HG03457 (cell line): ENCODE measurements around the gene LILRB3.
"Not testable (repeated sequence)": the region's sequence is repeated elsewhere in the genome, so short reads cannot be mapped to it uniquely, and the experiment has no call there.

Source experiments
- ATAC-seq: cut with Tn5 transposase; IDR thresholded peaks from one replicate; pipeline ENCODE4 v1.9.1; 2021; ENCODE audit warnings: moderate number of reproducible peaks; ENCODE audit not compliant: unreplicated experiment

The LILRB3 gene

DNA sequence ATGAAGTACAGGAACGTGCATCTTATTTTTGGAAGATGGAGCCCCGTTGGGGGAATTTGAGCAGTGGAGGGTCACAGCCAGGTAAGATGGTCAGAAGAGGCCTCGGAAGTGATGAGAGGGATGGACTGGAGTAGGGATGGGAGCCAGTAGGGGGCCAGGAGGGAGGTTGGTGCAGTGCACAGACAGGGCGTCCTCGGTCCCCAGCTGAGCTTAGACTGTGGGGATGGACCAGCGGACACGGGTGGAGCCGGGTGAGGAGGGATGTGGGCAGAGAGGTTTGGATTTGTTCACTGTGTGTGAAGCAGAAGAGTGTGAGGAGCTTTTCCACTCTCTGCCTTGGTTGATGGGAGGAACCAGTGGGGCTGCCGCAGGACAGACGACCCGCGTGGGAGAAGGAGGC is 11.6 kb downstream of the LILRB3 start:
- ATAC-seq, result no peak

DNA sequence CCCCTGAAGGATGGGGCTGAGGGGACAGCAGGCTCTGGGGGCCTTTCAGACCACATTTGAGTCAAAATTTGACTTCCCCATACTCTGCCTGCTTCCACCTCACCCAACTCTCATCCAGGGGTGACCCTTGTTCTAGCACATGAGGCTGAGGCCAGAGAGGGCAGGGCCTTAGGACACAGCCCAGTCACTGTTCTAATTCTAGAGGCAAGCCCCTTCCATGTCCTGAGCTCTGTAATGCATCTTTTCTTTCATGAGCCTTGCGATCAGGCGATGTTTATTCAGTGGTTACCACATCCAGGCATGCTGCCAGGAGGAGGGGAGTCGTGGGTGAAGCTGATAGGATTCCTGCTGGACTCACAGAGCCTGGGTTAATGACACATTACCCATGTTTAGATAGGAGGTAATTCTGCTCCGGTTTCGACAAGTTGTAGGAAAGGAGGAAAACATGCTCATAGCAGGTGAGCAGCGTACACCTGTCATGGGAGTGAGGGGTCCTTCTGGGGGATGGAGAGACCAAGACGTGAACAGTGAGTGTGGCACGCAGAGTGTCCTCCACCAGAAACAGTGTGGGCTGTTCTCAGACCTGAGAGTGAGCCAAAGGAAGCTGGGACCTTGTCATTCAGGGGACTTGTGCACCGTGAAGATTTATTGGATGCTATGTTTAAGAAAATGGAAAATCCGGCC is 12.9 kb downstream of the LILRB3 start:
- no peak for ATAC-seq

DNA sequence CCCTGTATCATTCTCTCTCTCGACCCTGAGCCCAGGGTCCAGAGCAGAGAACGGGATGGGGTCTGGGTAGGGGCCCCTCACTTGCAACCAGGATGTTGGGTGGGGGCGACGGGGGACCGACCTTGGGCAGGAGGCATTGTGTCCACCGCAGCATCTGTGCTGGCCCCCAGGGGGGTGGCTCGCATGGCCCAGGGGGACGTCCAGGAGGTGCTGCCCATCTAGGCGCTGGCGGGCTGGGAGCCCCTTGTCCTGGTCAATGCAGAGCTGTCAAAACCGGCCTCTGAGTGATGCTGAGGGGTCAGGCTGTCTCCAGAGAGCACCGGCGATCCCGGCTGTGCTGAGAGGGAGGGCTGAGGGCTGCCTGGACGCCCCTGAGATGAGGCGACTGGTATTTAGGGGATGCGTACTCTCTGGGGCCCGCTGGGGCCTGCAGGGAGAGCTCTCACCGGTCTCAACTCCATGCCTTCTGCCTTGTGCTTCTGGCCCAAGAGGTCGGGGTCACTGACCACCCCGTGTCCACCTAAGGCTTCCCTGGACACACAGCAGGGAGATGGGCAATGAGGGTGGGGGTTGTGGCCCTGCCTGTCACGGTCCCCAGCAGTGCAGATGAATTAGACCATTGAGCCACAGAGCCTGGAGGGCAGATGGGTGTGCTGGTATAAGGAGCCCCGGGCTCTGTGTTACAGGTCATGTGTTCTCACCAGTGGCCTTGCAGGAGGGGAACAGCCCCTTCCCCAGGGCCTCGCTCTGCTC is 13.6 kb downstream of the LILRB3 start:
- no peak for ATAC-seq

DNA sequence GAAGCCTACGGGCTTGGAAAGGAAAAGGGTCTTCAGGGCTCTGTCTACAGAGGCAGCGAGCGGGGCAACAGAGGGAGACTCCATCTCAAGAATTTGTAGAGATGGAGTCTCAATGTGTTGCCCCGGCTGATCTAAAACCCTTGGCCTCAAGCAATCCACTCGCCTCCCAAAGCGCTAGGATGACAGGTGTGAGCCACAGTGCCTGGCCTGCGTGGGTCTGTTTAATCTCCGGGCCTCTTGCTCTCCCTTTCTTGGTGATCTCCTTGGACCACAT is 14.1 kb downstream of the LILRB3 start:
- no peak for ATAC-seq

DNA sequence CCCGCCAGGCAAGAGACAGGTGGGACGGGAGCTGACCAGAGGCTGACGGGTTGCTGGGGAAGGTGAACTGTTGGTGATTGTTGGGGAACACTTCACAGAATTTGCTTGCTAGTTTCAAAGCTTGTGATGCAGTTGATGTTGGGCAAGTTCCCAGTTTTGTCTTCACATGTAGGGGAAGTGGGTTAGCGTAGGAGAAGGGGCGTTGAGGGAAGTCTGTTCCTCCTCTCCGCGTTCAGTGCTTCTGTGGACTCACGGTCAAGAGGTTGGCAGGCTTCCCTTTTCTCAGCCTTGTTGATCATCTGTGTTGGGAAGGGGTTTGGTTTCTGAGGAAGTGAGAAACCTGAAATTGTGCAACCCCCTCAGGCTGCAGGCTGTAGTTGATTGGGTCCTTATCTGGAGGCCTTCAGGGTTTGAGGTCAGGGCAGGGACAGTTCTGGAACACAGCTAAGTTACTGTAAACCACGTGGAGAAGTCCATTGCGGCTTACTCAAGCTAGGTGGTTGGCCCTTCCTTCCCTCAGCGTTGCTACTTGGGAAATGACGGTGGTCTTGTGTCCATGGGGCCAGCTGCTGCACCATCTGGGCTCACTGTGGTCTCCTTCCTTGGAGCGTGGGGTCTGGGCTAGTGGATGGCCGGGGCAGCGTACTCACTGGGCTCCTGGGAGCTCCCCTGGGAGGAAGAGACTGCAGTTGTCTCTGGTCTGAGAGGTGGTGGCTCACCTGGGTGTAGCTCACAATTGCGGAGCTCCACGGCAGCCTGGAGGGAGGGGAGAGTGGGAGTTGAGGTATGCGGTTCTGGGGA is 14.6 kb downstream of the LILRB3 start:
- no peak for ATAC-seq

DNA sequence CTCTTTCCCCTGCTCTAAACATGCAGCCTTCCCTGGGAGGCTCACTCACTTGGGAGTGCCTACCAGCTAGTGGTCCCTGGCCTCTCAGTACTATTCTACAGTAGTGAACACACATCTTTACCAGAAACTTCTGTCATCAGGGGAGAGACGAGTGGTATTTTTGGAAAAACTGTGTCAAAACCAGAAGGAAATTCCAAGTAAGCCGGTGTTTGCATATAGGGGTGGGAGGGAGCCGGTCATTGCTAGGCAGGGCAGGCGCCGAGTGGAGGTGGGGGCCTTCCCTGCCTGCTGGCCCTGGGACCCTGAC is 15.2 kb downstream of the LILRB3 start:
- no peak for ATAC-seq

DNA sequence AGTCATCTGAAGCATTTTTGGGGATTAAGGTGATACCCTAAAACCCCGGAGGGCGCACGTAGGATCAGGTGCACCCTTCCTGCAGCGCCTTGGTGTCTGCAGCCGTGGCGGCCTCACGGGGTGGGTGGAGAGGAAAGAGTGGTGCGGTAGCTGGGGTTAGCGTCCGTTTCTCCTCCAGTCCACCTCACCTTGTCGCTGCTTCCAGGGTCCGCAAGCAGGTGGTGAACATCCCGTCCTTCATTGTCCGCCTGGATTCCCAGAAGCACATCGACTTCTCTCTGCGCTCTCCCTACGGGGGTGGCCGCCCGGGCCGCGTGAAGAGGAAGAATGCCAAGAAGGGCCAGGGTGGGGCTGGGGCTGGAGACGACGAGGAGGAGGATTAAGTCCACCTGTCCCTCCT is 15.6 kb downstream of the LILRB3 start:
- not testable (repeated sequence) for ATAC-seq

DNA sequence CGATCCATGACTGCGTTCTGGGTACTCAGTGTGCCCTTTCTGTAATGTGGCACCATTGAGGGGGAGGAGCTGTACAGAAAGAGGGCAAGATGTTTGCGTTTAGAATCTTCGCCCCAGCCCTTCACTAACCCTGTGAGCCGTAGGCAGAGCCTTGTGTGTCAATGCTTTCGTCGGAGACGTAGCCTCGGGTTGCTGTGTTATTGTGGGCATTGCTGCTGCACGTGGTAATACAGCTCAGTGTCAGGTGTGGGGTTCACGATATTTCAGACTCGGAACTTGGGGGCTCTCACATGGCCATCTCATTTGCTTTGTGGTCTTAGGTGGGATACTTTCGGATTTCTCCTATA is 16.0 kb downstream of the LILRB3 start:
- ATAC-seq, result no peak

DNA sequence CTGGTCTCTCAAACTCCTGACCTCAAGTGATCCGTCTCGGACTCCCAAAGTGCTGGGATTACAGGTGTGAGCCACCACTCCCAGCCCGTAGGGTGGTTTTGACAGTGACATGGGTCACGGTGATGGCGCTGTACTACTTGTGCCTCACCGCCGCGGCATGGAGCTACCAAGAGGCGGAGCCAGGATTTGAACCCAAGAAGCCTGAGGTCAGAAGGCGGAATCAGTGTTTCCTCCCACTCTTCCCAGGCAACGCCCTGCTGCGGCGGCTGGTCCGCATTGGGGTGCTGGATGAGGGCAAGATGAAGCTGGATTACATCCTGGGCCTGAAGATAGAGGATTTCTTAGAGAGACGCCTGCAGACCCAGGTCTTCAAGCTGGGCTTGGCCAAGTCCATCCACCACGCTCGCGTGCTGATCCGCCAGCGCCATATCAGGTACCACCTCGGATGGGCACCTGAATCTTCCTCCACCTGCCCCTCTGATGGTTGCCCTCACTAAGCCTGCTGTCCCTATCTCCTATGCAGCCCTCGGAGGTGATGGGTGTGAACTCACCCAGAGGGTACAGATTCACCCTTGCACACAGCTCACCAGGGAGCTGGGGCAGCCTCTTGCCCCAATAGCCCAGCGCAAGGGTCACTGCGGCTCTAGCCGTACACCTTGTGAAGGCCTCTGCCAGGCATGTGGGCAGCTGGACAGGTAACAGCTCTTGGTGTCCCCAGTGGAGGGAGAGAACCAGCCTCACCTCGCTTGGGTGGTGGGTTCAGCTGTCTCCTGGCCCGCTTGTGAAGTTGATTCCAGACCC is 16.6 kb downstream of the LILRB3 start:
- ATAC-seq, result no peak

DNA sequence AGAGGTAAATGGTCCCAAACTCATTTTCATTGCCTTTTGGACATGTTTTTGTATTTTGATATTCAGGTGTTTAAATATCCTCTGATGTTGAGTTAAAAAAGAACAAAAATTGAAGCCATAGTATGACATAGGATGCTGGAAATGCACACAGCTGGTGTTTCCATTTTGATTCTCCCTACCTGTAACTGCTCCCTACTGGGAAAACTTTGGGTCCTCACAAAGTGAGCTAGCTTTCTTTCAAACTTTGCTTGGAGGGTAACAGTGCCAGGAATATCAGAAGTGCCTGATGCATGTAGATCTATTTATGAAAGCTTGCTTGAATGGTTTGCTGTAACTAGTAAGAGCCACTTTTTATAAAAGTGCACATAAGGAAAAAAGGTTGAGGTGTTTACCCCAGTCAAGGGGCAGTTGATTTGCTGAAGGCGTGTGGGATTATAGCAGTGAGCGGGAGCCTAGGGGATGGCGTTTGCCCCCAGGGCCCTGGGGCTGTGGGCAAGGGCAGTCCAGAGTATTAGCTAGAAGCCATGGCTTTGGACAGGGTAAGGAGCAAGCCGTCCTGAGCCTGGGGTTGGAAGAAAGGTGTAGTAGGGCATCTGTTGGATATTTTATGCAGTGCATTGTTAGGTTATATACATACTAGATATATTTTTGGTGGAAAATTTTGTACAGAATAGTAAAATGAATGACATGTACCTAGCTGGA is 17.9 kb downstream of the LILRB3 start:
- no peak for ATAC-seq

DNA sequence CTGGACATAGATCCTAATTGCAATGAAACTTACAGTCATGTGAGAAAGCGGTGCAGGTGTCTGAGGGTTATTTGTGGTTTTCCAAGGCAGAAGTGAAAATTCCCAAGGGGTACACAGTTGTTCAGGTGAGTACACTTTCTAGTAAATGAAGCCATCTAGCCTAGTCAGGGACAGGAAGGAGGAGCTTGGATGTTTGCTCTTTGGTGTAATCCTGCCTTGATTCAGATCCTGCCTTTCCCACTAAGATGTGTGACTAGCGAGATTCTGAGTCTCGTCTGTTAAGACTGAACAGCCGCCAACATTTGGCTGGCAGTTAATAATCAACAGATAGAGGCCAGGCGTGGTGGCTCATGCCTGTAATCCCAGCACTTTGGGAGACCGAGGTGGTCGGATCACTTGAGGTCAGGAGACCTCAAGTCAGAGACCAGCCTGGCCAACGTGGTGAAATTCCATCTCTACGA is 19.6 kb downstream of the LILRB3 start:
- no peak for ATAC-seq

DNA sequence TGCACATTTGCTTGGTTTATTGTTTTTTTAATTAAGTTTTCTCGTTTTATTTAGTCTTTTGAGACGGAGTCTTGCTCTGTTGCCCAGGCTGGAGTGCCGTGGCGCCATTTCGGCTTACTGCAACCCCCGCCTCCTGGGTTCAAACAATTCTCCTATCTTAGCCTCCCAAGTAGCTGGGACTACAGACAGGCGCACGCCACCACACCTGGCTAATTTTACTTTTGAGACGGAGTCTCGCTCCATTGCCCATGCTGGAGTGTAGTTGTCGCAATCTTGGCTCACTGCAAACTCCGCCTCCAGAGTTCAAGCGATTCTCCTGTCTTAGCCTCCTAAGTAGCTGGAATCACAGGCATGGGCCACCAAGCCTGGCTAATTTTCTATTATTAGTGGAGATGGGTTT is 20.8 kb downstream of the LILRB3 start:
- no peak for ATAC-seq

DNA sequence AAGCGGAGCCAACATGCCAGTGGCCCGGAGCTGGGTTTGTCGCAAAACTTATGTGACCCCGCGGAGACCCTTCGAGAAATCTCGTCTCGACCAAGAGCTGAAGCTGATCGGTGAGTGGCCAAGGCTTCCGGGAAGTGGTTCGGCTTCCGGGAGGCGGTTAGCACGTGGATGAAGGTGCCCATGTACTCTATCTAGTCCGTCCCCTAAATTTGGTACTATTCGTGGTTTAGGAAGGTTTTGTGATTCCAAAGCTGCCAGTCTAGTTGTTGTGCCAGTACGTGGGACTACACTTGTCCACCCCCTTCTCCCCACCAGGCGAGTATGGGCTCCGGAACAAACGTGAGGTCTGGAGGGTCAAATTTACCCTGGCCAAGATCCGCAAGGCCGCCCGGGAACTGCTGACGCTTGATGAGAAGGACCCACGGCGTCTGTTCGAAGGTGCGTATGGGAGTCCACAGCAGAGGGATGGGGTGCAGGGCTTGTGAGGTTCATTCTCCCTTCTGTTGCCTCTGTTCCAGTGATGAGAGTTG is 21.6 kb downstream of the LILRB3 start:
- peak; percentile 3 for ATAC-seq

DNA sequence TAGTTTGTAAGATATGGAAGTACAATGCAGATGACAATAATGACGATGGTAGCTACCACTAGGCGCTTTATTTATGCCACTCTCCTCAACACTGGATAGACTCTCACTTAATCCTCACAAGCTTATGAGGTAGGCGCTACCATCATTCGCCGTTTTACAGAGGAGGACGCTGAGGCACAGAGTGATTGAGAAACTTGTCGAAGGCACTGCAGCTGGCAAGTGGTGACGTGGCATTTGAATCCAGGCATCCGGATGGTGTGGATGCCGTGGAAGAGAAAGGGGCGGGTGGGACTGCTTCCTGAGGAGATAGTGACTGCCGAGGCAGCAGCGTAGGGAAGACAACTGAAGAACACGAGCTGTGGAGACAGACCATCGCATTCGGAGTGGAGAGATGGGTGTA is 23.4 kb downstream of the LILRB3 start:
- no peak for ATAC-seq

DNA sequence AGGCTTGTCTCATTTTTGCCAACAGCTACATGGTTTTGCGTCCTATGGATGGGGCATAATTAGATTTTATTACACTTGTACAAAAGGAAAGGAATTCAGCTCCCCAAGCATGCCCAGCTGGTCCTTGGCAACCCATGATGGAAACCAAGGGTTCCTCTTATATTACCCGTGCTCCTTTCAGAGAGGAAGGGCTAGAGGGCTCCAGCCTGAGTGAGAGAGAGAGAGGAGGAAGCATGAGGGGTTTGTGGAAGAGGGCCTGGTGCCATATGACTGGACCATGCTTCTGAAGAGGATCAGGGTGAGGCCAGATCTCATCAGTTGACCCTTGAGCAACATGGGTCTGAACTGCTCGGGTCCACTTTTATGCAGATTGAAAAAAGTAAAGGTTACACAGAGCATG is 25.7 kb downstream of the LILRB3 start:
- ATAC-seq, result no peak

DNA sequence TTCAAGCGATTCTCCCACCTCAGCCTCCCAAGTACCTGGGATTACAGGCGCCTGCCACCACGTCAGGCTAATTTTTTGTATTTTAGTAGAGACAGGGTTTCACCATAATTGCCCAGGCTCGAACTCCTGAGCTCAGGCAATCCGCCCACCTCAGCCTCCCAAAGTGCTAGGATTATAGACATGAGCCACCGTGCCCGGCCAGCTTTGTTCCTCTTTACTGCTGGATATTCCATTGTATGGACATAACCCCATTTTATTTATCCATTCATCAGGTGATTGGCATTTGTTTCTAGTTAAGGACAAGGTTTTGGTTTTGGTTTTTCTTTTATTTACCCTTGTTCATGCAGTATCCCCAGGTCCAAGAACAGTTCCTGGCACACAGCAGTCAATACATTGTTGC is 26.3 kb downstream of the LILRB3 start:
- no peak for ATAC-seq

DNA sequence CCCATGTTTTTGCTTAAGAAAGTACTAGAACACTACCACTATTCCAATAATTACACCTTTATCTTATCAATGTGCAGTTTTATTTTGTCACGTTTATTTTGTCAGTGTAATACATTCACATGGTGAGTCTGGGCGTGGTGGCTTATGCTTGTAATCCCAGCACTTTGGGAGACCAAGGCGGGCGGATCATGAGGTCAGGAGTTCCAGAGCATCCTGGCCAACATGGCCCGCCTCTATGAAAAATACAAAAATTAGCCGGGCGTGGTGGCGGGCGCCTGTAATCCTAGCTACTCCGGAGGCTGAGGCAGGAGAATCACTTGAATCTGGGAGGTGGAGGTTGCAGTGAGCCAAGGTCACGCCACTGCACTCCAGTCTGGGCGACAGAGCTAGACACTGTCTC is 28.3 kb downstream of the LILRB3 start:
- not testable (repeated sequence) for ATAC-seq

DNA sequence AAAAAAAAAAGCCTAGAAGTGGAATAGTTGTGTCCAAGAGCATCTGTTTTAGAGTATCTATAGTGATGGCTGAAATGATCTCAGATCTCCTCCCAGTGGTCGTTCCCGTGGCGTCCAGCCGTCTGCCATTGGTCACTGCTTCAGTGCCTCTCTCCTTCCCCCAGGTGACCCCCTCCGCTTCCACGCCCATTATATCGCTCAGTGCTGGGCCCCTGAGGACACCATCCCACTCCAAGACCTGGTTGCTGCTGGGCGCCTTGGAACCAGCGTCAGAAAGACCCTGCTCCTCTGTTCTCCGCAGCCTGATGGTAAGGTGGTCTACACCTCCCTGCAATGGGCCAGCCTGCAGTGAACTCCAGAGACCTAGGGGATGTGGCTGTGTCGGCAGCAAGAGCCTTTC is 29.8 kb downstream of the LILRB3 start:
- ATAC-seq, result no peak

DNA sequence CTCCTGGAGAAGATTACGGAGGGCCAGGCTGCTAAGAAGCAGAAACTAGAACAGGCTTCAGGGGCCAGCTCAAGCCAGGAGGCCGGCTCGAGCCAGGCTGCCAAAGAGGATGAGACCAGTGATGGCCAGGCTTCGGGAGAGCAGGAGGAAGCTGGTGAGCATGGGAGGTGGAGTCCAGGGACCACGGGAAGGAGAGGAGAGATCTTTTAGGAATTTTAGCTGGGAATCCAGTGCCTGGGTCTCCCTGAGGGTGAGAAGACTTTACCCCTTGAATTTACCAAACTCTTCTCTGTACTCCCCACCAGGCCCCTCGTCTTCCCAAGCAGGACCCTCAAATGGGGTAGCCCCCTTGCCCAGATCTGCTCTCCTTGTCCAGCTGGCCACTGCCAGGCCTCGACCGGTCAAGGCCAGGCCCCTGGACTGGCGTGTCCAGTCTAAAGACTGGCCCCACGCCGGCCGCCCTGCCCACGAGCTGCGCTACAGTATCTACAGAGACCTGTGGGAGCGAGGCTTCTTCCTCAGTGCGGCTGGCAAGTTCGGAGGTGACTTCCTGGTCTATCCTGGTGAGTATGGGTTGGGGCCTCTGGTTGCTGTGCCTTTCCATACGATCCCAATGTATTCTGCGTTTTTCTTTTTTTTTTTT is 30.9 kb downstream of the LILRB3 start:
- no peak for ATAC-seq
